Measurements from ENCODE around the gene GLCE.

- TF ChIP-seq CTCF (IDR thresholded peaks at IDR 0.05; ENCODE audit: insufficient read depth, low read length, poor library complexity, severe bottlenecking): no peak
- no peak for TF ChIP-seq EZH2phosphoT487 (conservative IDR thresholded peaks at IDR 0.05; ENCODE audit: low read length)
Observed at GRCh38 chr15:69115031-69115430, 45.4 kb upstream of the GLCE start.

All from SU-DHL-6 (cell line).